ENCODE measurements around the gene DUS1L. TPM values are rescaled to one million over a fixed set of nuclear protein-coding genes. Genes with fewer than 3 reads are reported as not detected.

DUS1L gene
- total and polyA plus RNA-seq, 2 experiments from 2014 or later: 66.0 to 122 TPM

DNA sequence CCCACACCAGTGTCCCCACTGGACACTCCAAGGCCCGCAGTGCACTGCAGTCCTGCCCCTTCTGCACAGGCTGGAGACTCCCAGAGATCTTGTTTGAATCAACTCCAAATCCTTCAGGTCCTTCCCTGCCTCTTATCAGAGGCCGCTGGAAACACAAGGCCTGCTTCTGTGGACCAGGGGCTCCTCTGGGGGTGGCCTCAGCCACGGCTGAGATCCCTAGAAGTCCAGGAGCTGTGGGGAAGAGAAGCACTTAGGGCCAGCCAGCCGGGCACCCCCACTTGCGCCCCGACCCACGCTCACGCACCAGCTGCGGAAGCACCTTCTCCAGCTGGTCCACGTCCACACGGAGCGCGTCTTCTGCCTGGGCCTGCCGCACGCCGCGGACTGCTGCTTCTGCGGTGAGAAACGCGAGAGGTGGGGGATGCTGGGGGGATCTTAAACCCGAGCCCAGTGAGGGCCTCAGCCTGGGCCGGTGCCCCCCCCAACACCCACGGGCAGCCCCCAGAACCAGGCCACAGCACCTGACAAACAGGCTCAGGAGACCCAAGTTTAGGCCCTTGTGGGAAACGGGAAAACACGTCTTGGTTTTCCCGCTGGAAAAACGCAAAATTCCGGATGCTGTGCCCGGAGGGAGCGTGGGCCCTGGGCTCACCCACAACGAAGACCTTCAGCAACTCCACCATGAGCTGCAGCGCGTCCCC is 46.5 kb downstream of the DUS1L start (continued):
- TF ChIP-seq, protein P1, sequence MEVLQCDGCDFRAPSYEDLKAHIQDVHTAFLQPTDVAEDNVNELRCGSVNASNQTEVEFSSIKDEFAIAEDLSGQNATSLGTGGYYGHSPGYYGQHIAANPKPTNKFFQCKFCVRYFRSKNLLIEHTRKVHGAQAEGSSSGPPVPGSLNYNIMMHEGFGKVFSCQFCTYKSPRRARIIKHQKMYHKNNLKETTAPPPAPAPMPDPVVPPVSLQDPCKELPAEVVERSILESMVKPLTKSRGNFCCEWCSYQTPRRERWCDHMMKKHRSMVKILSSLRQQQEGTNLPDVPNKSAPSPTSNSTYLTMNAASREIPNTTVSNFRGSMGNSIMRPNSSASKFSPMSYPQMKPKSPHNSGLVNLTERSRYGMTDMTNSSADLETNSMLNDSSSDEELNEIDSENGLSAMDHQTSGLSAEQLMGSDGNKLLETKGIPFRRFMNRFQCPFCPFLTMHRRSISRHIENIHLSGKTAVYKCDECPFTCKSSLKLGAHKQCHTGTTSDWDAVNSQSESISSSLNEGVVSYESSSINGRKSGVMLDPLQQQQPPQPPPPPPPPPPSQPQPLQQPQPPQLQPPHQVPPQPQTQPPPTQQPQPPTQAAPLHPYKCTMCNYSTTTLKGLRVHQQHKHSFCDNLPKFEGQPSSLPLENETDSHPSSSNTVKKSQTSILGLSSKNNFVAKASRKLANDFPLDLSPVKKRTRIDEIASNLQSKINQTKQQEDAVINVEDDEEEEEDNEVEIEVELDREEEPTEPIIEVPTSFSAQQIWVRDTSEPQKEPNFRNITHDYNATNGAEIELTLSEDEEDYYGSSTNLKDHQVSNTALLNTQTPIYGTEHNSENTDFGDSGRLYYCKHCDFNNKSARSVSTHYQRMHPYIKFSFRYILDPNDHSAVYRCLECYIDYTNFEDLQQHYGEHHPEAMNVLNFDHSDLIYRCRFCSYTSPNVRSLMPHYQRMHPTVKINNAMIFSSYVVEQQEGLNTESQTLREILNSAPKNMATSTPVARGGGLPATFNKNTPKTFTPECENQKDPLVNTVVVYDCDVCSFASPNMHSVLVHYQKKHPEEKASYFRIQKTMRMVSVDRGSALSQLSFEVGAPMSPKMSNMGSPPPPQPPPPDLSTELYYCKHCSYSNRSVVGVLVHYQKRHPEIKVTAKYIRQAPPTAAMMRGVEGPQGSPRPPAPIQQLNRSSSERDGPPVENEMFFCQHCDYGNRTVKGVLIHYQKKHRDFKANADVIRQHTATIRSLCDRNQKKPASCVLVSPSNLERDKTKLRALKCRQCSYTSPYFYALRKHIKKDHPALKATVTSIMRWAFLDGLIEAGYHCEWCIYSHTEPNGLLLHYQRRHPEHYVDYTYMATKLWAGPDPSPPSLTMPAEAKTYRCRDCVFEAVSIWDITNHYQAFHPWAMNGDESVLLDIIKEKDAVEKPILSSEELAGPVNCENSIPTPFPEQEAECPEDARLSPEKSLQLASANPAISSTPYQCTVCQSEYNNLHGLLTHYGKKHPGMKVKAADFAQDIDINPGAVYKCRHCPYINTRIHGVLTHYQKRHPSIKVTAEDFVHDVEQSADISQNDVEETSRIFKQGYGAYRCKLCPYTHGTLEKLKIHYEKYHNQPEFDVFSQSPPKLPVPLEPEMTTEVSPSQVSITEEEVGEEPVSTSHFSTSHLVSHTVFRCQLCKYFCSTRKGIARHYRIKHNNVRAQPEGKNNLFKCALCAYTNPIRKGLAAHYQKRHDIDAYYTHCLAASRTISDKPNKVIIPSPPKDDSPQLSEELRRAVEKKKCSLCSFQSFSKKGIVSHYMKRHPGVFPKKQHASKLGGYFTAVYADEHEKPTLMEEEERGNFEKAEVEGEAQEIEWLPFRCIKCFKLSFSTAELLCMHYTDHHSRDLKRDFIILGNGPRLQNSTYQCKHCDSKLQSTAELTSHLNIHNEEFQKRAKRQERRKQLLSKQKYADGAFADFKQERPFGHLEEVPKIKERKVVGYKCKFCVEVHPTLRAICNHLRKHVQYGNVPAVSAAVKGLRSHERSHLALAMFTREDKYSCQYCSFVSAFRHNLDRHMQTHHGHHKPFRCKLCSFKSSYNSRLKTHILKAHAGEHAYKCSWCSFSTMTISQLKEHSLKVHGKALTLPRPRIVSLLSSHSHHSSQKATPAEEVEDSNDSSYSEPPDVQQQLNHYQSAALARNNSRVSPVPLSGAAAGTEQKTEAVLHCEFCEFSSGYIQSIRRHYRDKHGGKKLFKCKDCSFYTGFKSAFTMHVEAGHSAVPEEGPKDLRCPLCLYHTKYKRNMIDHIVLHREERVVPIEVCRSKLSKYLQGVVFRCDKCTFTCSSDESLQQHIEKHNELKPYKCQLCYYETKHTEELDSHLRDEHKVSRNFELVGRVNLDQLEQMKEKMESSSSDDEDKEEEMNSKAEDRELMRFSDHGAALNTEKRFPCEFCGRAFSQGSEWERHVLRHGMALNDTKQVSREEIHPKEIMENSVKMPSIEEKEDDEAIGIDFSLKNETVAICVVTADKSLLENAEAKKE (CRISPR knock-in tag; IDR thresholded peaks at IDR 0.05): no peak
- TF ChIP-seq ZNF114 (CRISPR knock-in tag; IDR thresholded peaks at IDR 0.05) (no peak), ZNF331 (CRISPR knock-in tag; IDR thresholded peaks at IDR 0.05; ENCODE audit: low read depth) (no peak)
- TF ChIP-seq, protein P2, sequence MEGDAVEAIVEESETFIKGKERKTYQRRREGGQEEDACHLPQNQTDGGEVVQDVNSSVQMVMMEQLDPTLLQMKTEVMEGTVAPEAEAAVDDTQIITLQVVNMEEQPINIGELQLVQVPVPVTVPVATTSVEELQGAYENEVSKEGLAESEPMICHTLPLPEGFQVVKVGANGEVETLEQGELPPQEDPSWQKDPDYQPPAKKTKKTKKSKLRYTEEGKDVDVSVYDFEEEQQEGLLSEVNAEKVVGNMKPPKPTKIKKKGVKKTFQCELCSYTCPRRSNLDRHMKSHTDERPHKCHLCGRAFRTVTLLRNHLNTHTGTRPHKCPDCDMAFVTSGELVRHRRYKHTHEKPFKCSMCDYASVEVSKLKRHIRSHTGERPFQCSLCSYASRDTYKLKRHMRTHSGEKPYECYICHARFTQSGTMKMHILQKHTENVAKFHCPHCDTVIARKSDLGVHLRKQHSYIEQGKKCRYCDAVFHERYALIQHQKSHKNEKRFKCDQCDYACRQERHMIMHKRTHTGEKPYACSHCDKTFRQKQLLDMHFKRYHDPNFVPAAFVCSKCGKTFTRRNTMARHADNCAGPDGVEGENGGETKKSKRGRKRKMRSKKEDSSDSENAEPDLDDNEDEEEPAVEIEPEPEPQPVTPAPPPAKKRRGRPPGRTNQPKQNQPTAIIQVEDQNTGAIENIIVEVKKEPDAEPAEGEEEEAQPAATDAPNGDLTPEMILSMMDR (conservative IDR thresholded peaks at IDR 0.05; ENCODE audit: low read depth in 2 of 2): no peak

Measured in GM23338 (cell line).